Effector memory CD8-positive, alpha-beta T cell (primary cell): Measurements from ENCODE around the gene EGR4.
A peak's percentile ranks its signal among the peaks of the same experiment; 100 is the strongest.

Experiments used
- ATAC-seq: fragments of 150-1000 bp; cut with Tn5 transposase; replicated peaks from 2 replicates; pipeline ENCODE4 v1.10.0; 2021; ENCODE audit warnings: mild to moderate bottlenecking, moderate library complexity
- DNase-seq, 3 experiments: peaks; one replicate each; pipeline ENCODE4 v3.0.0; 2021
- H3K27ac Mint-ChIP-seq, 2 donors: one replicate each; pipeline ENCODE4 v1.8.0; 2022; ENCODE audit warnings: mild to moderate bottlenecking in 2 of 2, mixed read lengths in 2 of 2, moderate library complexity in 2 of 2
- H3K27me3 Mint-ChIP-seq, 2 donors: one replicate each; pipeline ENCODE4 v1.8.0; 2022; ENCODE audit warnings: mixed read lengths in 2 of 2
- H3K36me3 Mint-ChIP-seq: one replicate; pipeline ENCODE4 v1.8.0; 2022; ENCODE audit warnings: mild to moderate bottlenecking, moderate library complexity, mixed read lengths; ENCODE audit not compliant: insufficient read depth
- H3K4me1 Mint-ChIP-seq, 2 donors: one replicate each; pipeline ENCODE4 v1.8.0; 2022; ENCODE audit warnings: low read depth in 2 of 2, mixed read lengths in 2 of 2
- H3K4me3 Mint-ChIP-seq, 2 donors: one replicate each; pipeline ENCODE4 v1.8.0; 2022; ENCODE audit warnings: mild to moderate bottlenecking in 2 of 2, mixed read lengths in 2 of 2, moderate library complexity in 2 of 2
- H3K9me3 Mint-ChIP-seq, 2 donors: one replicate each; pipeline ENCODE4 v1.8.0; 2022; ENCODE audit warnings: mixed read lengths in 2 of 2
- total RNA-seq, 9 experiments: gene quantifications; one replicate each; lab custom pipeline; 2026; lab: John Stamatoyannopoulos, UW

Gene EGR4
- 0 to 15.5 (median 0.91) reads per million in 9 experiments for total RNA-seq

- peak; percentile 93 for ATAC-seq
- H3K9me3 Mint-ChIP-seq = no peaks in the 10 kb centered on the region
These were observed at the start of gene EGR4 for GRCh38 chr2:73293534-73294171. Gene EGR4 (minus strand): TSS chr2:73293548. CDS start chr2:73293317, 231 bp downstream.

DNA sequence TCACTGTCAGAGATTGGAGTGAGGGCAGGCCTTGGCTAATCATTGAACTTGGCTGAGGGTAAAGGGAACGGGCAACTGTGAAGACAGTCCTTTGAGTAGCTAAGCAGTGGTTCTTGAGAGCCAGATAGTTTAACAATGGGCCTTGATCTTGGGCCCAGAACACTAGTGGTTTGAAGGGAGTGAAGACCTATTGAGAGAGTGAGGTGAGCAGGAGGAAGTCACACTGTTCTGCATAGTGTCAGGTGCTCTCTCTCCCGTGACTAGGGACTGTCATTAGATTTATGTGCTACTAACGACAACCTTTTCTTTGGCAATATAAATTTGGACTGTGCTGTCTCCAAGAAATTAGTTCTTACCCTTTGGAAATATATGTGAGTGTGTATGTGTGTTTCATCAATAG is 47.7 kb upstream of the EGR4 start:
- no peaks in the 10 kb centered on the region for H3K36me3 Mint-ChIP-seq
- H3K4me1 Mint-ChIP-seq = no peaks in the 10 kb centered on the region
- DNase-seq (no peak), ATAC-seq (no peak)
- no peaks in the 10 kb centered on the region for H3K27me3 Mint-ChIP-seq
- no peaks in the 10 kb centered on the region for H3K9me3 Mint-ChIP-seq
- H3K4me3 Mint-ChIP-seq = no peak overlapping the region
- H3K27ac Mint-ChIP-seq = no peak overlapping the region

More at GRCh38 chr2:73293534-73294171, at the start of gene EGR4:
- H3K4me3 Mint-ChIP-seq = peak within 1 kb of the TSS; percentile 60 to 73
- peaks cover 56 to 79% of the 10 kb centered on the region in 2 donors for H3K27me3 Mint-ChIP-seq
- DNase-seq = peak; percentile 88 to 92 (median 88)
- no peak within 1 kb of the TSS for H3K27ac Mint-ChIP-seq
- peaks cover 12% of the 10 kb centered on the region for H3K36me3 Mint-ChIP-seq
- peaks cover 11 to 15% of the 10 kb centered on the region in 2 donors for H3K4me1 Mint-ChIP-seq

- H3K27ac Mint-ChIP-seq = no peak overlapping the region
- DNase-seq = no peak
- no peaks in the 10 kb centered on the region for H3K4me1 Mint-ChIP-seq
- no peaks in the 10 kb centered on the region for H3K27me3 Mint-ChIP-seq
- ATAC-seq = no peak
- no peaks in the 10 kb centered on the region for H3K36me3 Mint-ChIP-seq
- H3K4me3 Mint-ChIP-seq = no peak overlapping the region
- H3K9me3 Mint-ChIP-seq = no peaks in the 10 kb centered on the region
These were observed 45.9 kb upstream of the EGR4 start for GRCh38 chr2:73339201-73339600.

DNA sequence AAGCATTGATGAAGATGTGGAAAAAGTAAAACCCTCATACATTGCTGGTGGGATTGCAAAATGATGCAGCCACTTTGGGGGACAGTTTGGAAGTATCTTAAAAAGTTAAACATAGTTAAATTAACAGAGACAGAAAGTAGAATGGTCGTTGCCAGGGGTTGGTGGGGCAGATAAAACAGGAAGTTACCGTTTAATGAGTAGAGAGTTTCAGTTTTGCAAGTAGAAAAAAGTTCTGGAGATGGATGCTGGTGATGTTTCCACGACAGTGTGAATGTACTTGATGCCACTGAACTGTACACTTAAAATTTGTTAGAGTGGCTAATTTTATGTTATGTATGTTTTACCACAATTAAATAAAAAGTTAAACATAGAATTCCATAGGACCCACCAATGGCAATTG is 44.5 kb upstream of the EGR4 start:
- H3K36me3 Mint-ChIP-seq = no peaks in the 10 kb centered on the region
- H3K9me3 Mint-ChIP-seq = no peaks in the 10 kb centered on the region
- H3K4me3 Mint-ChIP-seq = no peak overlapping the region
- DNase-seq (no peak), ATAC-seq (no peak)
- H3K4me1 Mint-ChIP-seq = no peaks in the 10 kb centered on the region
- no peak overlapping the region for H3K27ac Mint-ChIP-seq
- no peaks in the 10 kb centered on the region for H3K27me3 Mint-ChIP-seq

DNA sequence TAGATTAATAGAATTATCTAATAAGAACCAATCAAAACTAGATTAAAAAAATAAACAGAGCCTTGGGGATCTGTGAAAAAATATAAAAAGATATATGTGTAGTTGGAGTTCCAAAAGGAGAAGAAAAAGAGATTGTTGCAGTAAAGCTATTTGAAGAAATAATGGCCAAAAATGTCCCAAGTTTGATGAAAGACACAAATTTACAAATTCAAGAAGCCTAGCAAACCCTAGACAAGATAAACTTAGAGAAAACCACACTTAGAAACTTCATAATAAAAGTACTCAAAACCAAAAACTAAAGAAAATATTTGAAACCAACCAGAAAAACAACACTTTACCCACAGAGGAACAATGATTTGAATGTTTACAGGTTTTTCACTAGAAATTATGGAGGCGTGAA is 41.3 kb upstream of the EGR4 start:
- no peaks in the 10 kb centered on the region for H3K36me3 Mint-ChIP-seq
- no peak overlapping the region for H3K27ac Mint-ChIP-seq
- ATAC-seq = no peak
- H3K27me3 Mint-ChIP-seq = peaks cover 8 to 20% of the 10 kb centered on the region in 2 donors
- H3K4me3 Mint-ChIP-seq = no peak overlapping the region
- DNase-seq = no peak
- H3K4me1 Mint-ChIP-seq = no peaks in the 10 kb centered on the region
- H3K9me3 Mint-ChIP-seq = no peaks in the 10 kb centered on the region

DNA sequence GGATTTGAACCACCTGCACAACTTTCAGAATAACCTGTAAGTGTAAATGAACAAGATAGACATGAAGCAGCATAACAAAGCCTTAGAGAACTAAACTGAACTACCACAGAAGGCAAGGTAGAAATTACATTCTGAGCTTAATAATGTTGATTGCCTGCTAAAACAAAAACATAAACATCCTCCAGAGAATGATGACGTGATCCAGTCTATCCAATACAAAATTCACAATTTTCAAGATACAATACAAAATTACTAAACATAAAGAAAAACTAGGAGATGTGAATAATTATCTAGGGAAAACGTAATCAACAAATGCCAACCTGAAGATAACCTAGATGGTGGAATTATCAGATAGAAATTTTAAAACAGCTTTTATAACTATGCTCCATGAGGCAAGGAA is 40.7 kb upstream of the EGR4 start:
- no peaks in the 10 kb centered on the region for H3K9me3 Mint-ChIP-seq
- H3K36me3 Mint-ChIP-seq = no peaks in the 10 kb centered on the region
- H3K27ac Mint-ChIP-seq = no peak overlapping the region
- H3K4me3 Mint-ChIP-seq = no peak overlapping the region
- no peak for ATAC-seq
- H3K27me3 Mint-ChIP-seq = peaks cover 13 to 25% of the 10 kb centered on the region in 2 donors
- no peak for DNase-seq
- H3K4me1 Mint-ChIP-seq = no peaks in the 10 kb centered on the region

DNA sequence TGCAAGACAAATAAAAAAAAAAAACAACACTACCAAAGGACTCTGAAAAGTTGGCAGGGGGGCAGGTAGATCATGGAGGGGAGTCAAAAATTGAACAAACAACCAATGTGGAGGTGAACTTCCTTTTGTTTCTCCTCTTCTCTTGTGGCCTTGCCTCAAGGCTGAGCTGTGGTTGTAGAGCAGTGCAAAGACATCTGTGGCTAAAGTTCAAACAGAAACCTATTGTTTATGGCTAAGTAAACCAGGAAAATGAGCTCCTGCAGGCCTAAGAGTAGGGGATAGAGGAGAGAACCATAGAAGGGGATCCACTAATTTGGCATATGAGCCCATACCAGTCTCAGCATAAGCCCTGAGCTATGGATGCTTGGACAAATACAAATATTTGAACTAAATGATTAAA is 40.2 kb upstream of the EGR4 start:
- no peak overlapping the region for H3K27ac Mint-ChIP-seq
- H3K9me3 Mint-ChIP-seq = no peaks in the 10 kb centered on the region
- no peak for ATAC-seq
- no peaks in the 10 kb centered on the region for H3K36me3 Mint-ChIP-seq
- DNase-seq = no peak
- peaks cover 18 to 27% of the 10 kb centered on the region in 2 donors for H3K27me3 Mint-ChIP-seq
- no peaks in the 10 kb centered on the region for H3K4me1 Mint-ChIP-seq
- H3K4me3 Mint-ChIP-seq = no peak overlapping the region

DNA sequence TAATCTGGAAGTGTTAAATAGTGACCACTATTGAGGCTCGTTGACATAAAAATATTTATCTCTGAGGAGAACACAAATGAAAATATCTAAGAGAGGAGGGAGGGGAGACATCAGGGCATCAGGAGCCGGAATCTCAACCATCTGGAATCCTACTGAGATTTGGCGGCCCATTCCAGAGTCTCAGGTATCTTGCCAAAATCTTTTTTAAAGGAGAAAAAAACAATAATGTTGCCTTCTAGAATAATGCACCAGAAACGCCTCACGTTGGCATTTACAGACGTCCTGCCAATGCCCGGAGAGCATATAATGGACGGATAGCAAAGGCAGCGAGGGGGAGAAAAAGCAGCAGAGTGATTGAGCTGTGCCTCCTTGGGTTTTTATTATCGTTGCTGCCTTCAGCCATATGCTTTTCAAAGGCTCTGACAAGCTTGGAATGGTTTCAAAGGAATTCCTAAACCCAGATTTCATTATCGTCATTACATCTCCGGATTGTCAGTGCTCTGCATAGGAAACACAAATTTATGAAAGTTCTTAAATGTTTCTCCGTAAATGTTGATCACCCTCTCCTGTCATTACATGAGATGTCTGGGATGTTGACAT is 30.9 kb upstream of the EGR4 start:
- H3K27me3 Mint-ChIP-seq = peaks cover 71 to 72% of the 10 kb centered on the region in 2 donors
- no peak overlapping the region for H3K27ac Mint-ChIP-seq

DNA sequence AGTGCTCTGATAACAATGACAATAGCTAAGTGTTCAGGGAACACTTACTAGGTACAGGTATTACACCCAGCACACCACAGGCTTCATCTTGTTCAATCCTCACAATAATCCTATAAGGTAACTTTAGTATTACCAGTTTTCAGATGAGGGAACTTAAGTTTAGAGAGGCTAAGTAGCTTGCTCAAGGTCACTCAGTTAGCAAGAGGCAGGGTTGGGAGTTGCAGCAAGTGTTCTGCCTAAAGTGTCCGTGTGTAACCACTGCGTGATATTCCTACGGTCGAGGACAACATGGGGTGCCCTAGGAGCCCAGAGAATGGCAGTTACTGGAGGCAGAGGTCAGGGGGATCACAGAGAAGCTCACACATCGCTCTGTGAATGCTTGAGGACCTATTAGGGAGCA is 30.2 kb upstream of the EGR4 start:
- no peaks in the 10 kb centered on the region for H3K36me3 Mint-ChIP-seq
- DNase-seq = no peak

More for the DNA sequence above, 30.9 kb upstream of the EGR4 start:
- ATAC-seq (no peak), DNase-seq (no peak)
- no peak overlapping the region for H3K4me3 Mint-ChIP-seq
- no peaks in the 10 kb centered on the region for H3K4me1 Mint-ChIP-seq
- no peaks in the 10 kb centered on the region for H3K36me3 Mint-ChIP-seq
- no peaks in the 10 kb centered on the region for H3K9me3 Mint-ChIP-seq

DNA sequence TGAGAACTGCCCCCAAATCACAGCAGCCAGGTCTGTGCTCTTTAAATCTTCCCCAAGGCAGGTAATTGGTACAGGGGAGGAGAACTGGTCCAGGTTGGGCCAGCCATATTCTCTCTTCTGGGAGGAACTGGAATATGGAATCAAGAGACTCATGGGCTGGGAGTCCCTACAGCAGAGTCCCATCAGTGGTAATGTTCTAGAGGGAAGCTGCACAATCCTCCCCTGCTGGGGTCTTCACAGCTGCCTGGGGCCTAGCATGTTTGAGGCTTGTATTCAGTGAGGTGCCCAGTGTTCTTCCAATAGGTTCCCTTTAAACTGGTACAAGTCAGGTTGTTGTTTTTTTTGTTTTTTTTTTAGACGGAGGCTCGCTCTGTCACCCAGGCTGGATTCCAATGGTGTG is 21.1 kb upstream of the EGR4 start:
- H3K27me3 Mint-ChIP-seq = peaks cover 57 to 80% of the 10 kb centered on the region in 2 donors
- no peak overlapping the region for H3K27ac Mint-ChIP-seq
- H3K4me3 Mint-ChIP-seq = no peak overlapping the region
- no peaks in the 10 kb centered on the region for H3K36me3 Mint-ChIP-seq
- ATAC-seq (no peak), DNase-seq (no peak)
- H3K9me3 Mint-ChIP-seq = no peaks in the 10 kb centered on the region
- no peaks in the 10 kb centered on the region for H3K4me1 Mint-ChIP-seq

More for the DNA sequence above, 30.2 kb upstream of the EGR4 start:
- no peak overlapping the region for H3K27ac Mint-ChIP-seq
- no peak for ATAC-seq
- peaks cover 72 to 74% of the 10 kb centered on the region in 2 donors for H3K27me3 Mint-ChIP-seq
- H3K9me3 Mint-ChIP-seq = no peaks in the 10 kb centered on the region
- H3K4me1 Mint-ChIP-seq = no peaks in the 10 kb centered on the region
- H3K4me3 Mint-ChIP-seq = no peak overlapping the region

DNA sequence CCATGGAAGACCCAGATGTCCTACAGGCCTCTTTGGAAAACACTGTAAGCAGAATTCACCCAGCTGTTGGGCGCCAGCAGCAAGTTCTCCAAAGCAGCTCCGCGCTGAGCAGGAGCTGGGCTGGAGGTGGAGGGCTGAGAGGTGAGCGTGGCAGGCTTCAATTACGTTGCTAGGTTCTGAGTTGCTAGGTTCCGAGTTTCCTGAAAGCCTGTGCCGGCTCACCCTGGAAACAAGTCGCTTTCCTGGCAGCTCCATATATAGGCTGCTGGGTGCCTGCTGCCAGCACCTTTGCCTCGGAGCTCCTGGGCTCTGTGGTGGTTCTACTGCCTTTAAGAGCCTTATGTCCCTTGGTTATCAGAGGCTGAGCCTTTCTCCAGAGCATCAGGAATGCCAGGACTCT is 14.4 kb upstream of the EGR4 start:
- H3K4me3 Mint-ChIP-seq = no peak overlapping the region
- no peaks in the 10 kb centered on the region for H3K36me3 Mint-ChIP-seq
- no peak for ATAC-seq
- H3K9me3 Mint-ChIP-seq = no peaks in the 10 kb centered on the region
- DNase-seq = no peak
- H3K4me1 Mint-ChIP-seq = no peaks in the 10 kb centered on the region
- no peak overlapping the region for H3K27ac Mint-ChIP-seq
- peaks cover 30 to 48% of the 10 kb centered on the region in 2 donors for H3K27me3 Mint-ChIP-seq

DNA sequence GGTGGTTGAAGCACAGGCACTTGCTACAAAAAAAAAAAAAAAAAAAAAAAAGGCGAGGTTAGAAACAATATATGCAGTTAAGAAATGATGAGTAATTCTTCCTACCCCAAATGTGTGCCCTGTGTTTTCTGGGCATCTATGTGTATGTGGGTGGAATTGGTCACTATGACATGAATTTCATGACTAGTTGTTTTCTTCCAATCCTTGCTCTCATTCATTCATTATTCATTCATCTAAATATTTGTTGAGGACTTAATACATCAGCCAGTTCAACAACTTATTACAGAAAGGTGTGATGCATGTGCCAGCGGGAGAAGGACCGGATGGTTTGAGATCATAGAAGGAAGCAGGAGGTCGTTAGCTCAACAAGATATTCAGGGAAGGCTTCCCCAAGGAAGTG is 8.3 kb upstream of the EGR4 start:
- H3K4me3 Mint-ChIP-seq = no peak overlapping the region
- ATAC-seq (no peak), DNase-seq (no peak)
- H3K9me3 Mint-ChIP-seq = no peaks in the 10 kb centered on the region
- no peak overlapping the region for H3K27ac Mint-ChIP-seq
- H3K36me3 Mint-ChIP-seq = no peaks in the 10 kb centered on the region
- no peaks in the 10 kb centered on the region for H3K4me1 Mint-ChIP-seq
- peaks cover 55 to 71% of the 10 kb centered on the region in 2 donors for H3K27me3 Mint-ChIP-seq

DNA sequence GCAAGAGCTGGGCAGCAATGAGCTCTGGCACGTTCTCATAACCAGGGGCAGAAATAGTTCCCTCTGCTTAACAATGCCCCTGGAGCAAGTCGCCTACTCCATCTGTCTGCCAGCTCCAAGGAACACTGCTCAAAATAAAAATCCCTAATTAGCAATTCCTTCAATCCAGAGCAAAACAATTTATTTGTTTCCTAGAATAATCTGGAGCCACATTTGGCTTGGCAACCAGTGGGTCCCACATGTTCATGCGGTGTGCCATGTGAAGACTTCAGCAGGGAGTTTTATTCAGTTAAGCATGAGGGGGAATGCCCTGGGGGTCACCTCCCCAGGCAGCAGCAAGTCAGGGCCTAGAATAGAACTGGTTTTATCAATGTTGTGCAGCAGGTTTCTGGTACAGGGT is 7.6 kb upstream of the EGR4 start:
- H3K4me3 Mint-ChIP-seq = no peak overlapping the region
- no peak overlapping the region for H3K27ac Mint-ChIP-seq
- no peak for DNase-seq
- ATAC-seq = no peak
- no peaks in the 10 kb centered on the region for H3K9me3 Mint-ChIP-seq
- H3K4me1 Mint-ChIP-seq = no peaks in the 10 kb centered on the region
- H3K27me3 Mint-ChIP-seq = peaks cover 62 to 78% of the 10 kb centered on the region in 2 donors
- H3K36me3 Mint-ChIP-seq = no peaks in the 10 kb centered on the region

DNA sequence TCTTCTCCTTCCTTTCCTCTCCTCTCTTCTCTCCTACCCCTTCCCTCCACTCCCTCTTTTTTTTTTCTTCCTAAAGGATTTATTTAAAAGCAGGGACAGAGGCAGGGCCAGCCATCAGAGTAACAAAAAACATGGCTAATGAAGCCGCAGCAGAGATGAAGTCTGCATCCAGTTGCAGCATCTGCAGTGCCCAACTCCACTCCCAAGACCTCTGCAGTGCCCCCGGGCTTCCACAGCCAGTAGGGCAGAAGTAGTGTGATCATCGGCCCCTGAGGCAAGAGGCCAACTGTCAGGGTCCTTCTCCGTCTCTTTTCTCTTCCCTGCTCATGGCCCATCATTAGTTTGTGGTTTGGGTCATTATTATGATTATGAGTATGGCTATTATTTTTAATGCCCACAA is 4.2 kb upstream of the EGR4 start:
- Mint-ChIP-seq H3K27ac (no peak overlapping the region), H3K36me3 (peaks cover 3% of the 10 kb centered on the region), H3K9me3 (no peaks in the 10 kb centered on the region), H3K4me1 (no peaks in the 10 kb centered on the region), H3K27me3 (peaks cover 72 to 81% of the 10 kb centered on the region in 2 donors), H3K4me3 (no peak overlapping the region)
- DNase-seq (no peak), ATAC-seq (no peak)
